ENCODE data around the gene ADH1C.

ADH1C gene

GRCh38 chr4:99293357-99293756 lies 59.2 kb downstream of the ADH1C start:
- DNase-seq: no peak

- no peak for DNase-seq
Measured at GRCh38 chr4:99290848-99291786, 61.4 kb downstream of the ADH1C start, which contains the start of gene ADH1A. Gene ADH1A, minus strand, starts transcription at chr4:99290985. Its CDS starts 71 bp downstream, at chr4:99290914.

Data from DMS53 (cell line).